ENCODE measurements around the gene PCBP3.

GRCh38 chr21:45787371-45787770 lies 143.8 kb downstream of the PCBP3 start:
- TF ChIP-seq, protein P1, sequence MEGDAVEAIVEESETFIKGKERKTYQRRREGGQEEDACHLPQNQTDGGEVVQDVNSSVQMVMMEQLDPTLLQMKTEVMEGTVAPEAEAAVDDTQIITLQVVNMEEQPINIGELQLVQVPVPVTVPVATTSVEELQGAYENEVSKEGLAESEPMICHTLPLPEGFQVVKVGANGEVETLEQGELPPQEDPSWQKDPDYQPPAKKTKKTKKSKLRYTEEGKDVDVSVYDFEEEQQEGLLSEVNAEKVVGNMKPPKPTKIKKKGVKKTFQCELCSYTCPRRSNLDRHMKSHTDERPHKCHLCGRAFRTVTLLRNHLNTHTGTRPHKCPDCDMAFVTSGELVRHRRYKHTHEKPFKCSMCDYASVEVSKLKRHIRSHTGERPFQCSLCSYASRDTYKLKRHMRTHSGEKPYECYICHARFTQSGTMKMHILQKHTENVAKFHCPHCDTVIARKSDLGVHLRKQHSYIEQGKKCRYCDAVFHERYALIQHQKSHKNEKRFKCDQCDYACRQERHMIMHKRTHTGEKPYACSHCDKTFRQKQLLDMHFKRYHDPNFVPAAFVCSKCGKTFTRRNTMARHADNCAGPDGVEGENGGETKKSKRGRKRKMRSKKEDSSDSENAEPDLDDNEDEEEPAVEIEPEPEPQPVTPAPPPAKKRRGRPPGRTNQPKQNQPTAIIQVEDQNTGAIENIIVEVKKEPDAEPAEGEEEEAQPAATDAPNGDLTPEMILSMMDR (IDR thresholded peaks at IDR 0.05): no peak
- no peak for TF ChIP-seq ZFX (IDR thresholded peaks at IDR 0.05; ENCODE audit: borderline replicate concordance)

Data from 22Rv1 (cell line).